Islet precursor cell (in vitro differentiated cells): ENCODE data around the gene NHERF2.

Experiments
- DNase-seq: peaks from one replicate; pipeline ENCODE4 v3.0.0-alpha.2; 2018

NHERF2 gene

GRCh38 chr16:2026461-2027023, at the start of gene NHERF2:
Gene NHERF2, plus strand, starts transcription at chr16:2026902. Its CDS starts 104 bp downstream, at chr16:2027006.
- no peak for DNase-seq

GRCh38 chr16:1976951-1977874, 49.5 kb upstream of the NHERF2 start:
- DNase-seq, result no peak

GRCh38 chr16:1977875-1978268, 48.8 kb upstream of the NHERF2 start:
- DNase-seq, result no peak

- DNase-seq, result no peak
These were observed 48.1 kb upstream of the NHERF2 start for GRCh38 chr16:1978476-1979120.

- DNase-seq, result peak; percentile 85
These were observed 47.3 kb upstream of the NHERF2 start for GRCh38 chr16:1979271-1980029.

- DNase-seq, result no peak
These were observed 46.5 kb upstream of the NHERF2 start for GRCh38 chr16:1980030-1980769.

- DNase-seq, result no peak
These were observed 46.0 kb upstream of the NHERF2 start for GRCh38 chr16:1980770-1981087.

GRCh38 chr16:1981398-1981836, 45.3 kb upstream of the NHERF2 start, which contains the start of gene NOXO1:
Gene NOXO1, minus strand, starts transcription at chr16:1981469. Its CDS starts 290 bp downstream, at chr16:1981179.
- DNase-seq, result no peak

GRCh38 chr16:1982013-1982433, 44.7 kb upstream of the NHERF2 start:
- no peak for DNase-seq

GRCh38 chr16:1982991-1983543, 43.6 kb upstream of the NHERF2 start:
- DNase-seq, result no peak

GRCh38 chr16:1983544-1984346, 43.0 kb upstream of the NHERF2 start, which contains the start of gene GFER:
Gene GFER, plus strand, starts transcription at chr16:1984193. Its CDS starts 26 bp downstream, at chr16:1984219.
- DNase-seq, result peak; percentile 97

GRCh38 chr16:1984347-1985225, 42.1 kb upstream of the NHERF2 start:
- no peak for DNase-seq

GRCh38 chr16:1985466-1986150, 41.1 kb upstream of the NHERF2 start:
- DNase-seq, result no peak

- no peak for DNase-seq
These were observed 39.5 kb upstream of the NHERF2 start for GRCh38 chr16:1987198-1987597.

GRCh38 chr16:1989209-1990100, 37.2 kb upstream of the NHERF2 start, which contains the start of gene SYNGR3:
Gene SYNGR3, plus strand, starts transcription at chr16:1989970. Its CDS starts 133 bp downstream, at chr16:1990103.
- DNase-seq, result no peak

- no peak for DNase-seq
These were observed 36.7 kb upstream of the NHERF2 start for GRCh38 chr16:1990101-1990350.

- DNase-seq, result no peak
These were observed 36.2 kb upstream of the NHERF2 start for GRCh38 chr16:1990351-1991134.
